ENCODE data around the gene MAML1. TPM values are rescaled to one million over a fixed set of nuclear protein-coding genes. Genes with fewer than 3 reads are reported as not detected.

The MAML1 gene
- total RNA-seq, 1 experiment from 2014 or later = 42.2 TPM

DNA sequence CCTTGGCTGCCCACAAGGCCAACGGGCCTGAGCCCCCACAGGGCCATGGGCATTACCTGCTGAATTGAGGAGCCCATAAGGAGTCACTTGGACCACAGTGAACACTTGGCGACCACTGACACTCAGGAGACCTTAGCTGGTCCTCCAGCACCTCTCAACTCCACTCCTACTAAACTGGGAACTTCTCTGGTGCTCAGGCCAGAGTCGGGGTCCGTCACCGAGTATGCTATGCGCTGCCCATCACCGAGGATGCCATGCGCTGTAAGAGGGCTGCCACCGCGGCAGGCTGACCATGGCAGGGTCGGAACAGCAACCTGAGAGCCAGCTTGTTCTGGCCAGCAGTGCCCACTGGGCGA is 87.5 kb downstream of the MAML1 start:
- POLR2A ChIA-PET = interaction anchor here (0.9 to 1.7 kb wide), 3 partner anchors 9 to 23 kb away, joined by 3 to 9 read pairs (median 4); partner anchors contain the start of gene MGAT4B
- no peak overlapping the region for H3K27ac Mint-ChIP-seq

DNA sequence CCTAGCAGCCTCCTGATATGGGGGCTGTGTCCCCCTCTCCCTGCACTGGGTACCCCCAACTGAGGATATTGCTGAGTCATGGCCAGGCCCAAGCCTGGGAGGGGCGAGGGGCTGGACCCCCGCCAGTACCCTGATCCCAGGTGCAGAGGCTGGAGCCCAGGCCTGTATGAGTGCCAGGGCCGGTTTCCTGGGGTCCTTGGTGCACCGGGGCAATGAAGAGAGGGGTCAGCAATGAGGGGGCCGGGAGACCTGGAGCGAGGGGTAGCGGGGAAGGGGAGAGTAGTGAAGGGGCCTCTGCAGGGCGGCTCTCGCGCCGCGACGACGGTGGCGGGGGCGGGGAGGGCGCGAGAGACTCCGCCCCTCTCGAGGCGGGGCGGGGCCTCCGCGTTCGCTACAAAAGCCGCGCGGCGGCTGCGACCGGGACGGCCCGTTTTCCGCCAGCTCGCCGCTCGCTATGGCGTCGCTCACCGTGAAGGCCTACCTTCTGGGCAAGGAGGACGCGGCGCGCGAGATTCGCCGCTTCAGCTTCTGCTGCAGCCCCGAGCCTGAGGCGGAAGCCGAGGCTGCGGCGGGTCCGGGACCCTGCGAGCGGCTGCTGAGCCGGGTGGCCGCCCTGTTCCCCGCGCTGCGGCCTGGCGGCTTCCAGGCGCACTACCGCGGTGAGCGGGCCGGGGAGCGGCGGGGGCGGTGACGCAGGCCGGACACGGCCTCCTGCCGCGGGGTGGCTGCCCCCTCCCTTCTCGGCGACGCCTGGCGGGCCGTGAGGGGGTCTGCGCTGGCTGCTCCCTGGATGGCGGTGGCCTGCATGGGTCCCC is 88.1 kb downstream of the MAML1 start, which contains the start of gene SQSTM1:
Gene SQSTM1 (plus strand): TSS at position 423 of the 815 bp plus-strand sequence. CDS start 32 bp downstream, at position 455.
- Mint-ChIP-seq H3K9me3 (no peaks in the 10 kb centered on the region), H3K27me3 (ENCODE audit: low read depth) (peaks cover 20% of the 10 kb centered on the region), H3K27ac (peak within 1 kb of the TSS; percentile 63; the same call in 1 of the 2 replicates), H3K36me3 (peaks cover 24% of the 10 kb centered on the region), H3K4me3 (peak within 1 kb of the TSS; percentile 87), H3K4me1 (peaks cover 35% of the 10 kb centered on the region)
- POLR2A ChIA-PET = interaction anchor here (0.9 to 1.7 kb wide), 3 partner anchors 9 to 23 kb away, joined by 3 to 9 read pairs (median 4); partner anchors contain the start of gene MGAT4B
- ATAC-seq = peak; percentile 43
- DNase-seq (ENCODE audit: low spot score) = peak; percentile 73
- CTCF ChIA-PET = interaction anchor here (0.6 to 2.5 kb wide), 4 partner anchors 18 to 66 kb away, joined by 3 to 20 read pairs (median 4); no protein-coding TSS in a partner anchor
- no peak for TF ChIP-seq TEAD4 (CRISPR knock-in tag; IDR thresholded peaks at IDR 0.05)
- TF ChIP-seq CREM (CRISPR knock-in tag; IDR thresholded peaks at IDR 0.05) = peak; percentile 36; the same call in 1 of the 2 replicates
- peak; percentile 6; the same call in 1 of the 2 replicates for TF ChIP-seq SMAD3 (CRISPR knock-in tag; IDR thresholded peaks at IDR 0.05; ENCODE audit: borderline replicate concordance)
- peak; percentile 69; the same call in 1 of the 2 replicates for TF ChIP-seq ZNF138 (CRISPR knock-in tag; conservative IDR thresholded peaks at IDR 0.05)
- TF ChIP-seq JAZF1 (CRISPR knock-in tag; IDR thresholded peaks at IDR 0.05) = no peak
- no peak for TF ChIP-seq NFATC4 (CRISPR knock-in tag; IDR thresholded peaks at IDR 0.05)
- TF ChIP-seq GRHL2 (CRISPR knock-in tag; IDR thresholded peaks at IDR 0.05; ENCODE audit: insufficient replicate concordance, severe bottlenecking) = no peak
- TF ChIP-seq, protein P1, sequence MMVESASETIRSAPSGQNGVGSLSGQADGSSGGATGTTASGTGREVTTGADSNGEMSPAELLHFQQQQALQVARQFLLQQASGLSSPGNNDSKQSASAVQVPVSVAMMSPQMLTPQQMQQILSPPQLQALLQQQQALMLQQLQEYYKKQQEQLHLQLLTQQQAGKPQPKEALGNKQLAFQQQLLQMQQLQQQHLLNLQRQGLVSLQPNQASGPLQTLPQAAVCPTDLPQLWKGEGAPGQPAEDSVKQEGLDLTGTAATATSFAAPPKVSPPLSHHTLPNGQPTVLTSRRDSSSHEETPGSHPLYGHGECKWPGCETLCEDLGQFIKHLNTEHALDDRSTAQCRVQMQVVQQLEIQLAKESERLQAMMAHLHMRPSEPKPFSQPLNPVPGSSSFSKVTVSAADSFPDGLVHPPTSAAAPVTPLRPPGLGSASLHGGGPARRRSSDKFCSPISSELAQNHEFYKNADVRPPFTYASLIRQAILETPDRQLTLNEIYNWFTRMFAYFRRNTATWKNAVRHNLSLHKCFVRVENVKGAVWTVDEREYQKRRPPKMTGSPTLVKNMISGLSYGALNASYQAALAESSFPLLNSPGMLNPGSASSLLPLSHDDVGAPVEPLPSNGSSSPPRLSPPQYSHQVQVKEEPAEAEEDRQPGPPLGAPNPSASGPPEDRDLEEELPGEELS (CRISPR knock-in tag; IDR thresholded peaks at IDR 0.05) = peak; percentile 52
- TF ChIP-seq ZNF423 (CRISPR knock-in tag; IDR thresholded peaks at IDR 0.05) = 0 out of 2 replicates have a peak, but pooled peaks have one; percentile 18
- TF ChIP-seq, protein P2, sequence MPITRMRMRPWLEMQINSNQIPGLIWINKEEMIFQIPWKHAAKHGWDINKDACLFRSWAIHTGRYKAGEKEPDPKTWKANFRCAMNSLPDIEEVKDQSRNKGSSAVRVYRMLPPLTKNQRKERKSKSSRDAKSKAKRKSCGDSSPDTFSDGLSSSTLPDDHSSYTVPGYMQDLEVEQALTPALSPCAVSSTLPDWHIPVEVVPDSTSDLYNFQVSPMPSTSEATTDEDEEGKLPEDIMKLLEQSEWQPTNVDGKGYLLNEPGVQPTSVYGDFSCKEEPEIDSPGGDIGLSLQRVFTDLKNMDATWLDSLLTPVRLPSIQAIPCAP (CRISPR knock-in tag; IDR thresholded peaks at IDR 0.05) = peak; percentile 64; the same call in 1 of the 2 replicates
- TF ChIP-seq ZNF263 (CRISPR knock-in tag; IDR thresholded peaks at IDR 0.05; ENCODE audit: low read depth) = 0 out of 2 replicates have a peak, but pooled peaks have one; percentile 8
- no peak for TF ChIP-seq NFYB (CRISPR knock-in tag; conservative IDR thresholded peaks at IDR 0.05; ENCODE audit: low read depth)
- TF ChIP-seq SP1 (CRISPR knock-in tag; conservative IDR thresholded peaks at IDR 0.05) = peak; percentile 77
- peak; percentile 17; the same call in 1 of the 2 replicates for TF ChIP-seq ATF1 (CRISPR knock-in tag; IDR thresholded peaks at IDR 0.05)
- TF ChIP-seq, protein P3, sequence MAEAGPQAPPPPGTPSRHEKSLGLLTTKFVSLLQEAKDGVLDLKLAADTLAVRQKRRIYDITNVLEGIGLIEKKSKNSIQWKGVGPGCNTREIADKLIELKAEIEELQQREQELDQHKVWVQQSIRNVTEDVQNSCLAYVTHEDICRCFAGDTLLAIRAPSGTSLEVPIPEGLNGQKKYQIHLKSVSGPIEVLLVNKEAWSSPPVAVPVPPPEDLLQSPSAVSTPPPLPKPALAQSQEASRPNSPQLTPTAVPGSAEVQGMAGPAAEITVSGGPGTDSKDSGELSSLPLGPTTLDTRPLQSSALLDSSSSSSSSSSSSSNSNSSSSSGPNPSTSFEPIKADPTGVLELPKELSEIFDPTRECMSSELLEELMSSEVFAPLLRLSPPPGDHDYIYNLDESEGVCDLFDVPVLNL (CRISPR knock-in tag; IDR thresholded peaks at IDR 0.05; ENCODE audit: borderline replicate concordance, low read depth) = 0 out of 2 replicates have a peak, but pooled peaks have one; percentile 31
- peak; percentile 94; the same call in 1 of the 2 replicates for TF ChIP-seq KAT7 (CRISPR knock-in tag; IDR thresholded peaks at IDR 0.05; ENCODE audit: borderline replicate concordance)

More for the DNA sequence above, 87.5 kb downstream of the MAML1 start:
- no peaks in the 10 kb centered on the region for H3K9me3 Mint-ChIP-seq
- peaks cover 19% of the 10 kb centered on the region for H3K36me3 Mint-ChIP-seq
- peak overlapping the region; percentile 59 for H3K4me3 Mint-ChIP-seq
- CTCF ChIA-PET = interaction anchor here (1.0 to 2.5 kb wide), 3 partner anchors 18 to 65 kb away, joined by 3 to 20 read pairs (median 3); no protein-coding TSS in a partner anchor
- DNase-seq (ENCODE audit: low spot score) (peak; percentile 32), ATAC-seq (no peak)
- TF ChIP-seq, protein P4, sequence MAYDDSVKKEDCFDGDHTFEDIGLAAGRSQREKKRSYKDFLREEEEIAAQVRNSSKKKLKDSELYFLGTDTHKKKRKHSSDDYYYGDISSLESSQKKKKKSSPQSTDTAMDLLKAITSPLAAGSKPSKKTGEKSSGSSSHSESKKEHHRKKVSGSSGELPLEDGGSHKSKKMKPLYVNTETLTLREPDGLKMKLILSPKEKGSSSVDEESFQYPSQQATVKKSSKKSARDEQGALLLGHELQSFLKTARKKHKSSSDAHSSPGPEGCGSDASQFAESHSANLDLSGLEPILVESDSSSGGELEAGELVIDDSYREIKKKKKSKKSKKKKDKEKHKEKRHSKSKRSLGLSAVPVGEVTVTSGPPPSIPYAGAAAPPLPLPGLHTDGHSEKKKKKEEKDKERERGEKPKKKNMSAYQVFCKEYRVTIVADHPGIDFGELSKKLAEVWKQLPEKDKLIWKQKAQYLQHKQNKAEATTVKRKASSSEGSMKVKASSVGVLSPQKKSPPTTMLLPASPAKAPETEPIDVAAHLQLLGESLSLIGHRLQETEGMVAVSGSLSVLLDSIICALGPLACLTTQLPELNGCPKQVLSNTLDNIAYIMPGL (CRISPR knock-in tag; IDR thresholded peaks at IDR 0.05) = 0 out of 2 replicates have a peak, but pooled peaks have one; percentile 9
- TF ChIP-seq, protein P5, sequence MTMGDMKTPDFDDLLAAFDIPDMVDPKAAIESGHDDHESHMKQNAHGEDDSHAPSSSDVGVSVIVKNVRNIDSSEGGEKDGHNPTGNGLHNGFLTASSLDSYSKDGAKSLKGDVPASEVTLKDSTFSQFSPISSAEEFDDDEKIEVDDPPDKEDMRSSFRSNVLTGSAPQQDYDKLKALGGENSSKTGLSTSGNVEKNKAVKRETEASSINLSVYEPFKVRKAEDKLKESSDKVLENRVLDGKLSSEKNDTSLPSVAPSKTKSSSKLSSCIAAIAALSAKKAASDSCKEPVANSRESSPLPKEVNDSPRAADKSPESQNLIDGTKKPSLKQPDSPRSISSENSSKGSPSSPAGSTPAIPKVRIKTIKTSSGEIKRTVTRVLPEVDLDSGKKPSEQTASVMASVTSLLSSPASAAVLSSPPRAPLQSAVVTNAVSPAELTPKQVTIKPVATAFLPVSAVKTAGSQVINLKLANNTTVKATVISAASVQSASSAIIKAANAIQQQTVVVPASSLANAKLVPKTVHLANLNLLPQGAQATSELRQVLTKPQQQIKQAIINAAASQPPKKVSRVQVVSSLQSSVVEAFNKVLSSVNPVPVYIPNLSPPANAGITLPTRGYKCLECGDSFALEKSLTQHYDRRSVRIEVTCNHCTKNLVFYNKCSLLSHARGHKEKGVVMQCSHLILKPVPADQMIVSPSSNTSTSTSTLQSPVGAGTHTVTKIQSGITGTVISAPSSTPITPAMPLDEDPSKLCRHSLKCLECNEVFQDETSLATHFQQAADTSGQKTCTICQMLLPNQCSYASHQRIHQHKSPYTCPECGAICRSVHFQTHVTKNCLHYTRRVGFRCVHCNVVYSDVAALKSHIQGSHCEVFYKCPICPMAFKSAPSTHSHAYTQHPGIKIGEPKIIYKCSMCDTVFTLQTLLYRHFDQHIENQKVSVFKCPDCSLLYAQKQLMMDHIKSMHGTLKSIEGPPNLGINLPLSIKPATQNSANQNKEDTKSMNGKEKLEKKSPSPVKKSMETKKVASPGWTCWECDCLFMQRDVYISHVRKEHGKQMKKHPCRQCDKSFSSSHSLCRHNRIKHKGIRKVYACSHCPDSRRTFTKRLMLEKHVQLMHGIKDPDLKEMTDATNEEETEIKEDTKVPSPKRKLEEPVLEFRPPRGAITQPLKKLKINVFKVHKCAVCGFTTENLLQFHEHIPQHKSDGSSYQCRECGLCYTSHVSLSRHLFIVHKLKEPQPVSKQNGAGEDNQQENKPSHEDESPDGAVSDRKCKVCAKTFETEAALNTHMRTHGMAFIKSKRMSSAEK (CRISPR knock-in tag; IDR thresholded peaks at IDR 0.05; ENCODE audit: borderline replicate concordance) = no peak
- H3K4me1 Mint-ChIP-seq = peaks cover 36% of the 10 kb centered on the region
- H3K27me3 Mint-ChIP-seq (ENCODE audit: low read depth) = peaks cover 22% of the 10 kb centered on the region

Measured in WTC11 (cell line).